HG02759 (cell line): Measurements from ENCODE around the gene KIAA1549.
"Not testable (repeated sequence)": the region's sequence is repeated elsewhere in the genome, so short reads cannot be mapped to it uniquely, and the experiment has no call there.

Experiments used
- ATAC-seq: cut with Tn5 transposase; IDR thresholded peaks from one replicate; pipeline ENCODE4 v1.9.1; 2021; ENCODE audit warnings: mild to moderate bottlenecking, moderate library complexity; ENCODE audit not compliant: unreplicated experiment

Gene KIAA1549

DNA sequence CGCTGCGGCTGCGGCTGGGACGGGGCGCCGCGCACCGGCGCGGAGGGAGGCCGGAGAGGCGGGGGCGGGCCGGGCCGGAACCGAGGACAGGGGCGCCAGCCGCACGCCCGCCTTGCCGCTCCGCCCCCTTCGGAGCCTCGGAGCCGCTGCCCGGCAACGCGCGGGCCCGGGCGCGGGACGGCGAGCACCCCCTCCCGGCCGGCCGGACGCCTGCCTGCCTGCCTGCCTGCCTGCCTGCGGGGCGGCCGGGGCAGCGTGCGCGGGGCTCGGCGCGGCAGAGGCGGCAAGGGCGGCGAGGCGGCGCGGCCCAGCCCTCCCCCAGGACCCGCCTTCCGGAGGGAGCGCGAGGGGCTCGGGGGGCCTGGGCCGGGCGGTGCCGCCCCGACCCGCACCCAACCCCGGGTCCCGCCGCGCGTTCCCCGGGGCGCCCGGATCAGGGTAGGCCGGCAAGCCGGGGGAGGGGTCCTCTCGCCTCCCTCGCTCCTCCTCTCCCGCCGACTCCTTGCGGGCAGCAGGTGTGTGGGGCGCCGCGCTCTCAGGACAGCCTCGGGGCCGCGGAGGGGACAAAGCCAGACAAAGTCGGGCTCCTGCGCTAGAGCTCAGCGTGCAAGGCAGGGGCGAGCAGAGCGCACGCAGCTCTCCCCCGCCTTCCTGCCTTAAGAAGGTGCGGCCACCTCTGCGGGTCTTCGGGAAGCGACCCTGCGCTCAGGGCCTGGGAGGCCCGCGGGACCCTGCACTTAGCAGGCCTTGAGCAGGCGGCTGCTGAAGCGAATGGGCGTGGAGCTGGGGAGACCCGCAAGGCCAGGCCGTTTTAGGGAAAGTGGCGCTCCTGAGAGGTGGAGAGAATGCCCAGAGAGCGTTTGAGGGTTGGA is at the start of gene KIAA1549:
Gene KIAA1549 (minus strand): TSS at position 58 of the 872 bp plus-strand sequence. CDS start 120 bp downstream, outside the sequence.
- ATAC-seq: peak; percentile 90

DNA sequence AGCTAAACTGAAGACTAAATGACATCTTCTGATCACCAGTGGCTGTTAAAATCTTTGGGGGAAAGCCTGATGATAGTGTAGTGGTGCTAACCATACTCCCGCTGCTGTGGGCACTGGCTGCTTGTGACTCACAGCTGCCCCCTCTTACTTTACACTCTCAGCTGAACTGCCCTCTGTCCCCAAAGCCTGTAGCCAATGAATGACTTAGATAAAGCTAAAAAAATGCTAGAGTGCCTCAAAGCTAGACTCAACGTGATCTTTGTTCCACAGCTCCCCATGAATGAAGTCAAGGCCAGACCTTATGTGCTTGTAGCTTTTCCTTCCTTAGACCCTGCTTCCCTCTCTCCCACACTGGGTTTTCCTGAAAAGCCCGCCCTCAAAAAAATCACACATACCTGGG is 48.2 kb upstream of the KIAA1549 start:
- no peak for ATAC-seq

DNA sequence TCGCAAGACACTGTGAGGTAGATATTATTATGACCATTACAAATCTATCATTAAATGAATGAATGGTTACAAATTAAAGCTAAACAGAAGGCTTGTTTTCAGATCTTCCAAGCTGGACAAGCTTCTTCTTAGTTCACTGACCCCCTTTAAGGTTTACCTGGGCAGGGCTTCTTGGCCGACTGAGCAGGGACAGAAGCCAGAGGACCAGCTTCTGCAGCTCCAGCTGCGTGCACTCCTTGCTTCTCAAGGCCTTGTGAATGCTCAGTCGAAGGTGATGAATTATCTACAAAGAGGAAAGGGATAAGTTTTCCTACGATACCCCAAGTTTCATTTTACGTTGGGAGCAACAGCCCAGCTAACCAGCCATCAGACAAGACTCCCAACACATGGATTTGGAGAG is 45.4 kb upstream of the KIAA1549 start:
- ATAC-seq: no peak

DNA sequence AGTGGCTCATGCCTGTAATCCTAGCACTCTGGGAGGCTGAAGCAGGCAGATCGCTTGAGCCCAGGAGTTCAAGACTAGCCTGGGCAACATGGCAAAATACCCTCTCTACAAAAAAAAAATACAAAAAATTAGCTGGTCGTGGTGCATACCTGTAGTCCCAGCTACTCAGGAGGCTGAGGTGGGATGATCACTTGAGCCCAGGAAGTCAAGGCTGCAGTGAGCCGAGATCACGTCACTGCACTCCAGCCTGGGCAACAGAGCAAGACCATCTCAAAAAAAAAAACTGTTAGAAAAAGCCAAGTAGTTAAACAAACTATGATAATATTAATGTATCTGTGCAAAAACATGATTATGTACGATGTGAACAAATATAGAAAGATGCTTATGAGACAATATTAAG is 44.7 kb upstream of the KIAA1549 start:
- ATAC-seq: not testable (repeated sequence)

DNA sequence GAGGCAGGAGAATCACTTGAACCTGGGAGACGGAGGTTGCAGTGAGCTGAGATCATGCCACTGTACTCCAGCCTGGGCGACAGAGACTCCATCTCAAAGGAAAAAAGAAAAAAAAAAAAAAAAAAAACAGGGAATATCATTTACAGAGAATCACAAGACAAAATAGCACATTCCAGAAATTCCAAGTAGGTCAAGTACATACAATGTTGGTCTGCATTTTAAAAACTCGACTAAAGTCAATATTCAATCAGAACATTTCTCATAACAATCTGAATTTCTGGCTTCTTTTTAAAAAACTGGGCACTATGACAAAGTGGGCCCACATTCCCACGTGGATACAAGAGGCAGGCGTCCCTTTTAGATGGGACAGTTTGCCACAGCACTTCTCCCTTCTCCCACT is 41.9 kb upstream of the KIAA1549 start:
- no peak for ATAC-seq

DNA sequence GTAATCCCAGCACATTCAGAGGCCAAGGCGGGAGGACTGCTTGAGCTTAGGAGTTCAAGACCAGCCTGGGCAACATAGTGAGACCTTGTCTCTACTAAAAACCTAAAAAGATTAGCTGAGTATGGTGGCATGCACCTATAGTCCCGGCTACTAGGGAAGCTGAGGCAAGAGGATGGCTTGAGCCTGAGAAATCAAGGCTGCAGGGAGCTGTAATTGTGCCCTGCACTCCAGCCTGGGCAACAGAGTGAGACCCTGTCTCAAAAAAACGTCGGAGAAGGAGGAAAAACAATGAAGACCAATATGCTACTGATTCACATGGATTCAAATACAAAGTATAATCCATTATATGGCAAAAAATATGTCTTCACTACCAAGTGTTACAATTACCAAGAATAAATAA is 41.1 kb upstream of the KIAA1549 start:
- ATAC-seq: no peak

DNA sequence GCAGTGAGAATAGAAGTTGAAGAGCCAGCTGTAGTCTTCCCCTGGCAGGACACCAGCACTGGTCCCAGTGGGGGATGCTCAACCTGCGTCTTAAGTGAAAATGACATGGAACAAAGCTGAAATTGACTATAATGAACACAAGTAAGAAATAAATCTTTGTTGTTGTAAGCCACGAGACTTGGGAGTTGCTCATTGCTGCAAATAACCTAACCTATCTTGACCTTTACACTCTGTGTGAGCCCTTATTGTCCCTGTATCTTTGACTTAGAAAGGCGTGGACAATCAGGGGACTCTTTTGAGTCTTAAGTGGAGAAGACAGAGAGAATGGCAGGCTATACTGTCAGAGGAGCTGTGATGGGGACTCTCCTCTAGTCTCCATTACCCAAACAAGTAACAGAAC is 37.7 kb upstream of the KIAA1549 start:
- ATAC-seq: no peak

DNA sequence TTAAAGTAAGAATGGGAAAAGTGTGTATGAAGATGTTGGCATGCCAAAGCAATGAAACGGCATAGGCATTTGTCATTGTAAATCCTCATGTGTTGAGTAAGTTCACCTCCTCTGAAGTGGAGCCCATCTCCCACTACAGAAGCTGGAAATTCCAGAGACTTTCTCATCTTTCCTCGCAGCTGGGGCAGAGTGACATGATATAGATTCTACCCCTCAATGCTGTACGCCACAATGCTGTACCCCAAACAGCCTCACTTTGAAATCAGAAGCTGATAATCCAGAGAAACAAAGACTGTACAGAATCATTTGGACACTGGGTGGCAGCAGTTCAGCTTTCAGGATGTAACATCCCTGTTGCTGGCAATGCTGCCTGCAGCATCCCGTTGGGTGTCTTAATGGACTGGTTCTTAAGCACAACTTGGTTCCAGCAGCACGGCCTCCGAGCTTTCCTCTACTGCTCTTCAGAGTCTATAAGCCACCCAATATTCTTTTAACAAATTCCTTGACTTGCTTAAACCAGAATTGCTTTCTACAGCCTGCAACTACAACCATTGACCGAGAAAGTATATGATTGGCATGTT is 35.8 kb upstream of the KIAA1549 start:
- peak; percentile 91 for ATAC-seq

DNA sequence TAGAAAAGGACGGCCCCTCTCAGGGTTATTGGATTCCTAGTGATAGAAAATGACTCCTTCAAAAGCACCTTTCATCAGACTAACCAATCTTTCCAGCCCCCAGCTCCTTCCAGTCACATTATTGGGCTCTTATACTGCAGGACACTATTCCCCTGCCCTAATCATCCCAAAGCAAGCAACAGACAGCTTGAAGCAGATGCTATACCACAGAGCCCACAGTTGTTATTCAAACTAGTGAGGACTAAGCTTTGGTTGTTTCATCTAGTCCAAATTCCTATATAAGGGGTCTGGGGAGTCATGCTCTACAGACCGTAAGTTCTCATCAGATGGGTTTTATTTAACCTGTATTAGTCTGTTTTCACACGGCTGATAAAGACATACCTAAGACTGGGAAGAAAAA is 30.2 kb upstream of the KIAA1549 start:
- no peak for ATAC-seq

DNA sequence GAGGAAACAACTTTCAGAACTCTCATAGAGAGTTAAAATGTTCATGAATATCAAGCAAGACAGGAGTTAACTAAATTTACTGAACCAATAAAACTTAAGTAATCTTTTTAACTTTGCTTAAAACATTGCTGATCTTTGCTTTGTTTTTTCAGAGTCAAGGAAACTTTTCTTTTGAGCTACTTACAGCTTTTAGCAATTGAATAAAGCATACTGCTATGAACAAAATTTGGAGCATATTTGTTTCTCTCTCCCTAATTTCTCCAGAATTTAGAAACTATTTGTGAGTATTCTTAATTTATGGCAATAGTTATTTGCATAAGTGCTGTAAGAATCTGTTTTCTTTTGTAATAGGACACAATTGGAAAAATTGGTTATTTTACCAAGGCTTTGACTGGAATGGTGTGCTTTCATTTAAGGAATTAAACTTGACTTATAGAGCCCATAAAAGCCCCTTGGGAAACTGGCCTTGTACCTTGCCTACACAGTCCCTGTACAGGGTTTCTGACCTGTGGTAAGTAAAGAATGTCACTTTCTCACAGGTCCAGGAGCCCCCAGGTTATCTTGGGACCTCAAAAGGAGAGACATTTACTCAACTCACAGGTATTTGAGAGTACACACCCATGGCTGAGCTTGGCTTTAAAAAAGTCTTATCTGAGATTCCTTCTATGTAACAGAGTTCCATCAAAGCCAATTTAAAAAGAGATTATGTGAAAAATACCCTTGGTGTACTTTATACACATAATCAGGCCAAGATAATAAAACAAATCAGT is 23.3 kb upstream of the KIAA1549 start:
- no peak for ATAC-seq

DNA sequence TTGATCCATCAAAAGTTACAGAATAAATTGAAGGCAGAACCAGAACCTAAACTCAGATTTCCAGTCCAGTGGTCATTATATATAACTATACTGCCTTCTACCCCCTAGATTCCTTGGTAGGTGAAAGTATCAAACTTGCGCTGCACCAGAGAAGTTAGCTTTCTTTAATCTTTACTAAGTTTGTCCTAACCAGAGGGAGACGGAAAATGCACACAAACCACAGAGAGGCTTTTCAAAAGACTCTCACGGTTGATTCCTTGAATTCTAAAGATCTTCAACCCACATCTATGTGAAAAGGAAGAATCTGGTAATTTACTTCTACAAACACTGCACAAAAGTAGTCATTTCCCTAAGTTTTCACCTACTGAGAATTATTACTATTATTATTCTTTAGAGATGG is 18.2 kb upstream of the KIAA1549 start:
- no peak for ATAC-seq

DNA sequence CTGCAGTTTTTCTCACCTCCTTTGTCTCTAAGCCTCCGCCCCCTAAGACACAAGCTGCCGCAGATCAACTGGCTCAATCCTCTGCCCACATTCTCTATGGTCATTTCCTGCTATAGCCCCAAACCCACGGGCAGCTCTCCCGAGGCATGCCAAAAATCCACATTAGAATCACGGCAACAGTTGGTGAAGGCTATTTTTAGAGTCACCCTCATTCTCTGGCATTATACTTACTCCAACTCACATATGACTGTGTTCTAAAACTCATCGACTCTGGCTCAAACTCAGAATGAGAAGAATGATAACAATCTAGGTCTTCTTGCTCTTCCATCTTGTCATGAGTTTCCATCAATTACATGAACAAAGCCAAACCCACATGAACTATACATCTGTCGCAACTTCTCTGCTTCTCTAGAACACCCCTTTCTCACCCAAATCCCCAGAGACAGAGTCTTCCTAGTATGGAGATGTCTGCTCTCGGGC is 10.9 kb upstream of the KIAA1549 start:
- ATAC-seq: no peak

DNA sequence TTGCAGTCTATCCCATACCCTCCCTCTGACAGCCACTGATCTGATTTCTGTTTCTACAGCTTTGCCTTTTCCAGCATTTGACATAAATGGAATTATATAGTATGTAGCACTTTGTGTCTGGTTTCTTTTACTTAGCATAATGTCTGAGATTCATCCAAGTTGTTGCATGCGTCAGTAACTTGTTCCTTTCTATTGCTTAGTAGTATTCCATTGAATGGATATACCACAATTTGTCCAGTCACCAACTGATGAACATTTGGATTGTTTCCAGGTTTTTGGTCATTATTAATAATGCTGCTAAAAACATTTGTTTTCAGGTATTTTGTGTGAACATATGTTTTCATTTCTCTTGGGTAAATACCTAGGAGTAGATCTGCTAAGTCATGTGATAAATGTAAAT is 6.5 kb upstream of the KIAA1549 start:
- no peak for ATAC-seq

DNA sequence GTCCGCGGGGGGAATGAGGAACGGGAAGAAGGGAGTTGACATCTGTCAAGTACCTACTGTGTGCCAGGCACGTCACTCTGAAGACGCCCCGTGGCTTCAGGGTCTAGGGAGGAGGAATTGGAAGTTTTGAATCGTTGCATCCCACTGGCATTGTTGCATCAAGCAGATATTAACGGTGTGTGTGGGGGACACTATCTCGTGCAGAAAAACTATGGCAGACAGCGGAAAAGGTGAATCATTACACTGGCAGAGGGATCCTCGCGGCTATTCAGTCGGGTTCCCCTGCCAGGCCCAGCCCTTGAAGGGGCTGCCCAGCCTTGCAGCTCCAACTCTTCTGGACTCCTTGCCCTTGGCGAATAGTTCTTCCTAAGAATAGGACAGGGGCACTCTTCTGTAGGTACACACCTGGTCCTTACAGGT is 1.0 kb upstream of the KIAA1549 start:
- no peak for ATAC-seq

DNA sequence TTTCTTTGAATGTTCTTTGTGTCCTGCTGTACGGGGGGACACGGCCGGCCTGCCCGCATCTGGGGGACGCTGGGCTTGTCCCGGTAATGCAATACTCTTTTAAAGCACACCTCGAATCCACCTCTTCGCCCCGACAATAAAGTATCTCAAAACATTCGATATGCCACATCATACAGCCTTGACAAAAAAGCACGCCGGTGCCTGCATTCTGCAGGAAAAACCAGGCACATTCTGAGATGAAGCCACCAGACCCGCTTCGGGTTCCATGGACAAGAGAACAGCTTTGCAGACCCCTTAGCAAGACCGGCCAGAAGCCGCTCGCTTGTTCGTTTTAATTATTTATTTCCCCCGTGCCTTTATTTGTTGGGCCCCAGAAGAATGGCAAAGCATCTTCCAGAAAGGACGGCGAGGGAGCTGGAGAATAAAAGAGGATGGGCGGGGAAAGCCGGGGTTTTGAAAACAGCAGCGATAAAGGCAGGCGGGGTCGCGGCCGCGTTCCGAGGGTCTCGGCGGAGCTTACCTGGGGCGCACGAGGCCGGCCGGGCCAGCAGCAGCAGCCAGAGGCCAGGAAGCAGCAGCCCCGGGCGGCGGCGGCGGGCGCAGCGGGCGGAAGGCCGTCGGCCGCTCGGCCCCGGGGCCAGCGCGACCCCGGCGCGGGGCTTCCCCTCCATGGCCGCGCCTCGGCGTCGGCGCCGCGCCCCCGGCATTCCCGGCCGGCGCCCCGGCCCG is 462 bp downstream of the KIAA1549 start:
- ATAC-seq: peak; percentile 56

DNA sequence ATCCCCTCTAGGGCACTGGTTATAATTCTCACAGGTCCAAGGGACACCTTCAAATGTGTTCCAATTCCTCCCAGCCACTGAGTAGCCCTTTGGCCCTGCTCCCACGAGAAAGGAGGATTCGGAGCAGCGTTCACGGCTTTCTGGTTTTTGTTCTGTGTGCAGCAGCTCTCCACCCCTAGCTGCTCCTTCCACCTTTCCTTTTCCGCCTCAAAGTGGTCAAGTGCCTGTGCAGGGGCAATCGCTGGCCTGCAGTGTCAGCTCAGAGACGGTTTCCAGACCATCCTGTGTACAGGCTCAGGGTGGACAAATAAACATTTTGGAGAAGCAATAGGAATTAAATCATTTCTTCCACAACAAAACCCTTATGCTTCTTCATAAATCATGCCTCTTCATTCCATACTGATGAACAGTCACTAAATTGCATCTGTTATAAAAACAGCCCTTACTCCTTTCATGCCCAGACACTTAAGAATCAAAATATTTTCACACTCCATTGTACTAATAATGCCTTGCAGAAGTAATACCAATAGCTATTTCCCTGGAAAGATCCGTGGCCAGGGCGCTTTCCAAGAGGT is 1.1 kb downstream of the KIAA1549 start:
- no peak for ATAC-seq

DNA sequence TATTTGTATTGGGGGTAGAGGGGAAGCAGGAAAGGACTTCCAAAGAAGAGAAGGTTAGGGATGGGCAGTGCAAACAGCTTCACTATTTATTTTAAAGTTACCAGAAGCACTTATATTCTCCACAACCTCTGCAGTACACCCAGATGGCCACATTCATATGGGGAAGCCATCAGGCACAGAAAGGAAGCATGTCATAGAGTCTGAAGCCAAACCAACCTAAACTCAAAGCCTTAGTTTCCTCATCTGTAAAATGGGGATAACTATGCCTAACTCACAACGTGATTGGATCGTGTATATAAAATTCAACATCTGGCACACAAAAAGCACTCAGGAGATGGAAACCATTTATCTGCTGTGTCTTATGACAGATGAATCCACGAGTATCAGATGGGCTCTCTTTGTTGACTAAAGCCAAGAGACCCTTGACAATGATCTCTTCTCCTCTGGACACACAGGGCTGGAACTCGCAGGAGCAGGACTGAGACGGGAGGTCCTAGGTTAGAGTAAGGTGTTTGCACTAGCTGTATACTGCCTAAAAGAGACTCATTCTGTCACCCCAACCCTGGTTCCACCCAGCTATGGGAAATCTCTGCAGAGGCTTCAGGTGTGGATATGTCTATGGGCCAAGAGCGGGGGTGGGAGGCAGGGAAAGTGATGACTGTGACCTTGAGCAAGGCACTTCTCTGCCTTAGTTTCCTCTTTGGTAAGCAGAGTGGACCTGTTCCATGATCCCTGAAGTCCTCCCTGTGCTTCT is 1.8 kb downstream of the KIAA1549 start:
- no peak for ATAC-seq

DNA sequence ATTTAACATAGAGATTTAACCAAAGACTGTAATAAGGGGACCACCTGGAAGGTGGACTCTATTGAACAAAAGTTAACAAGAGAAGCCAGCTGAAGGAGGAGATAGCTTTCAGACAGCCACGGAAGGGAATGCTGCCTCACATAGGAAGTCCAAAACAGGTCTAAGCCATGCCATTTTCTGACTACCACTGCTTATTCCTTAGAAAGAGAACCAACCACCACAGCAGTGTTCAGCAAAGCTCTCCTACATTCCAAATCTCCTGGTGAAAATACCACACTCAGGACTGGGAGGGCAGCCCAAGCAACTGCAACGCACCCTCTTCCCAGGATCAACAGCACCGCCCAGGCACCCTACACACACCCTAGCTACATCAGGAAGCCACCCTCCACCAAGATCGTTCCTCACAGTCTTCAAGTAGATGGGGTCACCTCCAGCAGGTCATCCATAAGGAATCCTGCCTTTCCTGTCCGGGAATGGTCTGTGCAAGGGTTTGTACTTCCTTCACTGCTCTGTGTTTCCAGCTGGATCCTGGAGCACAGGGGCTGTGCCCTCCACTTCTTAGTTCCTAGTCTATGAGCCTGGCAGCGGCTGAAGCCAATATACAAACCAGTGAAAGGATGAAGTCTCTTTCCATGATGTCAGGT is 2.5 kb downstream of the KIAA1549 start:
- no peak for ATAC-seq

DNA sequence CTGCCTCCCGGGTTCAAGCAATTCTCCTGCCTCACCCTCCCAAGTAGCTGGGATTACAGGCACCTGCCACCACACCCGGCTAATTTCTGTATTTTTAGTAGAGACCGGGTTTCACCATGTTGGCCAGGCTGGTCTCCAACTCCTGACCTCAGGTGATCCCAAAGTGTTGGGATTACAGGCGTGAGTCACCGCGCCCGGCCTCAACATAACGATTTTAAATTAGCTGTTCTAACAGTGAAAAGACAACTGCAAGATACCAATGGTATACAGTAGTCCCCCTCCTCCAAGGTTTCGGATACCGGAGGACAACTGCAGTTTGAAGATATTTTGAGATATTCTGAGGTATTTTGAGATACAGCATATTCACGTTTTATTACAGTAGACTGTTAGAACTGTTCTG is 5.0 kb downstream of the KIAA1549 start:
- not testable (repeated sequence) for ATAC-seq
